Head of caudate nucleus (tissue), 42 donors: ENCODE measurements around the gene SYNPO2.
"Not testable (repeated sequence)": the region's sequence is repeated elsewhere in the genome, so short reads cannot be mapped to it uniquely, and the experiment has no call there.

ENCODE experiments used
- DNase-seq, 42 donors: peaks; one replicate each; pipeline versions ENCODE4 v3.0.0 to v3.0.0-alpha.2; 2020 to 2021; ENCODE audit warnings: mixed read lengths in 7 of 42
- intact Hi-C: fragments of 100-400 bp; cut with DNase I; formaldehyde crosslinking; loops from one replicate; pipeline ENCODE4 v1.15.0; 2022

SYNPO2 gene

DNA sequence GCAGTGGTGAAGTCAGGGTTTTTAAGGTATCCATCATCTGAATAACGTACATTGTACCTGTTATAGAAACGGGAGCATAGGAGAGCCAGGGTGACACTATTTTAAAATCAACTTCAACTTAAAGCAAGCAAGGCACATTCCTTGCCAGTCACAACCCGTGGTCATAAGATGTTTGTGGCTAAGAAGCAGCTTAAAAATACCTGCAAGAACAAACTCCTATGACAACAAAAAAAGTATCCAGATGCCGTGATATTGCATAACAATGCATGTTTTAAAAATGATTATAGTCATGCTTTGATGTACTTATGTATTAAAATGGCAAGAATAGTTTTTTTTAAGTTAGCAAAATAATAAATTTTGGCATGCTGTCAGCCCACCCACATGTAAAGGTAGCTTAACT is 16.5 kb upstream of the SYNPO2 start:
- no peak for DNase-seq
- intact Hi-C loops = no loop called here

DNA sequence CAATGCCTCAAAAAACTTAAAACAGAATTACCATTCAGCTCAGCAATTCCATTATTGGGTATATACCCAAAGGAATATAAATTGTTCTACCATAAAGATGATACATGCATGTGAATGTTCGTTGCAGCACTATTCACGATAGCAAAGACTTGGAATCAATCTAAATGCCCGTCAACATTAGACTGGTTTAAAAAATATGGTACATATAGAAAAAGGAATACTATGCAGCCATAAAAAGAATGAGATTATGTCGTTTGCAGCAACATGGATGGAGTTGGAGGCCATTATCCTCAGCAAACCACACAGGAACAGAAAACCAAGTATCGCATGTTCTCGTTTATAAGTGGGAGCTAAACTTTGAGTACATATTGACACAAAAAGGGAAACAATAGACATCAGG is 10.9 kb upstream of the SYNPO2 start:
- intact Hi-C loops = no loop called here
- DNase-seq = no peak

DNA sequence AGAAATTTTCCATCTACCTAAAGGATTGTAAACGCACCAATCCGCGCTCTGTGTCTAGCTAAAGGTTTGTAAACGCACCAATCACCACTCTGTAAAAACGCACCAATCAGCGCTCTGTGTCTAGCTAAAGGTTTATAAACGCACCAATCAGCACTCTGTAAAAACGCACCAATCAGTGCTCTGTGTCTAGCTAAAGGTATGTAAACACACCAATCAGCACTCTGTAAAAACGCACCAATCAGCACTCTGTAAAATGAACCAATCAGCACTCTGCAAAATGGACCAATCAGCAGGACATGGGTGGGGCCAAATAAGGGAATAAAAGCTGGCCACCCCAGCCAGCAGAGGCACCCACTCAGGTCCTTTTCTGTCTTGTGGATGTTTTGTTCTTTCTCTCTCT is 10.1 kb upstream of the SYNPO2 start:
- DNase-seq, intact Hi-C loops: not testable (repeated sequence)

DNA sequence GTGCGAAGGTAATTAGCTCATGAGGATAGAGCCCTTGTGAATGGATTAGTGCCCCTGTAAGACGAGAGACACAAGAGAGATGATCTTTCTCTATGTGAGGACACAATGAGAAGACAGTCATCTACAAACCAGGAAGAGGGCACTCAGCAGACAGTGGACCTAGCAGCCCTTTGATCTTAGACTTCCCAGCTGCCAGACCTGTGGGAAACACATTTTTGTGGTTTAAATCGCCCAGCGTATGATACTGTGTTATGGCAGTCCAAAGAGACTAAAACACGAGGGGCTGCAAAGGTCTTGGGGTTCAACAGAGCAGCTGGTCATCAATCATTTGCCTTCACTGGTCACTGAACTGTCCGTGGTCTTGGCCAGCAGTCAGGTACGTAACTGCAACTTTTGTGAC is 9.2 kb upstream of the SYNPO2 start:
- intact Hi-C loops = no loop called here
- no peak for DNase-seq

DNA sequence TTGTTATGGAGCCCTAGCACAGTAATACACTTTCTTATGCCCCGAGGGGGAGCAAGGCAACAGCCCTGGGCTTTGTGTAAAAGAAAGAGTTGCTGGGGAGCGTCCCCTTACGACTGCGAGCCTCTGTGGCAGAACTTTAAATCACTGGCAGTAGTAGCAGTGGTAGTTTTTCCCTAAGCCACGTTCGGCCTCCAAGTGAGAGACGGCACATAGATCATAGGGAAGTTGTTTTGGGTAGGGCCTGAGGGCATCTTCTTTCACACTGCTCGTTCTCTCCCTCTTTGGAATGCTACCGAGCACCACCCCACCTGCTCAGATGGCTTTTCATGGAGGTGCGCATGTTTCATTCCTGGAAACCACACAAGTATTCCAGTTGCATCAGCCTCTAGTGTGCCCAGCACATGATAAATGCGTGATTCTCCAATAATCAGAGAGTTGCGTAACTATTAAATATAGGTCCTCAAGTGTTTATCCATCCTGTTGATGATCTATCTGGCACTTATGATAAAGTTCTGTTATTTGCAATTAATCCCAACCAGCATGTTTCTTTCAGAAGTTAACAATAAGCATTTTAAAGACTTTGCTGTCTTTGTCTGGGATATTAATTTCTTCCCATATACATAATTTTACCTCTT is 7.0 kb upstream of the SYNPO2 start:
- DNase-seq = no peak
- intact Hi-C loops = loop anchor here (10.0 kb wide), 1 partner anchor 107 kb away; no protein-coding TSS in a partner anchor

DNA sequence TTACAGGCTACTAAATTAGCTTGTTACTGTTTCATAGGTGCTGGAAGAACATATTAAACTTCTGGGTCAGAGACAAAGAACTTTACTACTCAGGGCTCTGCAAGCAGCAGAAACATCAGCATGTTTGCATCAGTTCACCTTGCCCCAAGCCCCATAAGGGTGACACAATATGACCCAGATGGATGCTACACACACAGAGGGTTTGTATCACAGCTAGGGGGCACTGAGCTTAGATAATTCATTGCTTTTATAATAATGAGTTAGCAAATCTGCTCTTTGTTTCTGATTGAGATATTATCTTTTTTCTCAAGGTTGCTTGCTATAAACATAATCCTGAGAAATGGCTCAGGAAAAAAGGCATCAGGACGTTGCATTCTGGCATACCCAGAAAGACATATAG is 4.8 kb upstream of the SYNPO2 start:
- intact Hi-C loops = loop anchor here (10.0 kb wide), 1 partner anchor 109 kb away; no protein-coding TSS in a partner anchor
- DNase-seq = no peak

DNA sequence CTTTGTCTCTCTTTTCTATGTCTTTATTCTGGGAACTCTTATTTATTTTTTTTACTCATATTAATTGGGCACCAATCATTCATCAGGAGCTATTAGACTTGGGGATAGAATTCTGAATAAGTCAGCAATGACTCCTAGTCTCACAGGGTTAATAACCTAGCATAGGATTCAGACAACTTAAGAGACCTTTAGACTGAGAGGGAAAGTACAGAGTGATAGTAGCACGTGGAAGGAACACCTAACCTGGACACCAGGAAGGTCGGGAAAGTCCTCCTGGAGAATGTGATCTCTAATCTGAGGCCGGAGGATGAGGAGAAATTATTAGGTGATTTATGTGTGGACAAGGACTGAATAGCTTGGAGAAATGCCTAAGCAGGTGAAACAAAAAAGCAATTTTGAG is 3.9 kb upstream of the SYNPO2 start:
- intact Hi-C loops = loop anchor here (10.0 kb wide), 1 partner anchor 110 kb away; no protein-coding TSS in a partner anchor
- no peak for DNase-seq

DNA sequence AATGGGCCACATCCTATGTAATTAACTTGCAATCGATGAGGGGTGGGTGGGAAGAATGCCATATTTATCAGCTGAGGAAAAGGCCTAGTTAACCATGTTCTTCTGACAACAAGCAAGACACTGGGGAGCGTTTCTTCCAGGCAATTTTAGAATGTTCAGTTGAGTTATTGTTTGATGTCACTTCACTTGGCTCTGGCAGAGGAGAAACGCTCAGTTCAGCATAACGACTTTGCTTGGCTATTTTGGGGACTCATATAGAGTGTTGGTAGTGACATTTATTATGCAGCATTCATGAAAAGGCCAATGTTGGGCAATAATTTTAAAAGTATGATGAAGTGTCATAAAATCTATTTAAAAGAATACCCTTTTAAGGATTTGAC is 648 bp downstream of the SYNPO2 start:
- intact Hi-C loops = loop anchor here (10.0 kb wide), 1 partner anchor 115 kb away; no protein-coding TSS in a partner anchor
- DNase-seq = no peak

DNA sequence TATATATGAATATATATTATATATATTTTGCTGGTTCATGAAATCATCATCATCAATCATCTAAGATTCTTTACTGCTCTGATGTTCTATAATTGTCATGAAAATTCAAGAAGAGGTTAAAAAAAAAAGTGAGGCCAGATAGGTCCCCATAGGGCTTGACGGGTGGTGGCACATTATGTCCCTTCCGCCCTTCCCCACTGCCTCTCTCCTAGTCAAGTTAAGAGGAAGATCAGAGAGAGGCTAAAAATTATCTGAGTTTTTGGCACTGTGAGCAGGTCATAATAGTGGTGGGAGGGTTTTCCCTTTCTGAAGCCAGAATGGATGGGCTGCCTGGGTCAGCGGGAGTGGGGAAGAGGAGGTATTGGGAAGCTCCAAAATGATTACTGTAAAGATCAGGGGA is 5.4 kb downstream of the SYNPO2 start:
- intact Hi-C loops = no loop called here

DNA sequence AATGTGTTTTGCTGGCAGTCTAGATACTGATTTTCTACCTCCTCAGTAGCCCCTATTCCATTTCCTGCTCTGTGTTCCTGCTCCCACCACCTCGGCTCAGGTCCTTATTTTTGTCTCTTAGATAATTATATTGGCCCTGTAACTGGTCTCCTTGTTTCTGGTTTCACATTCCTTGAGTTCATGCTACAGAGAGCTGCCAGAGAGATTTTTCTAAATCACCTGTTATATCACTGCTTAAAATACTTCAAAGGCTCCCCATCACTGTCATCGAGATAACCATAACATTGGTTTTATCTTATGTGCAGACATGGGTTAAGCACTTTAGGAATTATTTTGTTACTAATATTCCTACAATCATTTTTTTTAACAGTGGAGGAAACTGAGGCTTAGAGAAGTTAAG is 9.6 kb downstream of the SYNPO2 start:
- DNase-seq = no peak
- intact Hi-C loops = no loop called here

More for the DNA sequence above, 5.4 kb downstream of the SYNPO2 start:
- no peak for DNase-seq

DNA sequence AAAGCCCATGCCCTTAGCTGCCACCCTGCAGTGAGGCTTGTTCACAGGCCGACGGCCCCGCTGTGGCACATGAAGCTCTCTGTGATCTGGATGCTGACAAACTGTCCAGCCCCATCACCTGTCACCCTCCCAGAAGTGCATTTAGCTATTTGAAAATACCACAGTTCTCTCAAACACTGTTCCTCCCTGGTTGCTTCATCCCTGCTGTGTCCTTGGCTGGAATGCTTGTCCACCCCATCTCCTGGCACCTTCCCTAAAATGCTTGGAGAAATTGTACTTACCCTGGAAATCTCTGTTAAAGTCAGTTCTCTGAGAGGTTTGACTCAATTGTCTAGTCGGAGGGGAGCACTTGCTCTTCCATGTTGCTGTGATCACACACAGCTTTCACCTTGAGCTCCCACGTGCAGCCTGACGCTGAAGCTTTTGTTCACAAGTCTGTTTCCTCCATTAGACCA is 10.1 kb downstream of the SYNPO2 start:
- DNase-seq = no peak
- intact Hi-C loops = no loop called here

DNA sequence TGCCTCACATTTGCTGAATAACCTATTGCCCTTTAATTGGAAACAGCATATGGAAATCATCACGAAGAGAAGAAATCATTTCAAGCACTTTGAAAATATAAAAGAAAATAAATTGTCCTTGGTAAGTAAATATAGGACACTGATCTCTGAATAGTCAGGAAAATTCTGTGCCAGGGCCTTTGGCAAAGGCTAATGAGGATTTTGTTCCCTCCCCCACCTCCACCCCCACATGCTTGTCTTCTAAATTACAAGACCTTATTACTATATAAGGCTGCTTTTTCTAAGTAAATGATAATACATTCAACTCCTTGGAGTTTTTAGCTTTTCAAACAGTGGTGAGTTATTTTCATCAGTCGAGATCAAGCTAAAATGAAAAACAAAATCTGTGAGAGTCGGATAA is 15.8 kb downstream of the SYNPO2 start:
- intact Hi-C loops = no loop called here
- DNase-seq = no peak

DNA sequence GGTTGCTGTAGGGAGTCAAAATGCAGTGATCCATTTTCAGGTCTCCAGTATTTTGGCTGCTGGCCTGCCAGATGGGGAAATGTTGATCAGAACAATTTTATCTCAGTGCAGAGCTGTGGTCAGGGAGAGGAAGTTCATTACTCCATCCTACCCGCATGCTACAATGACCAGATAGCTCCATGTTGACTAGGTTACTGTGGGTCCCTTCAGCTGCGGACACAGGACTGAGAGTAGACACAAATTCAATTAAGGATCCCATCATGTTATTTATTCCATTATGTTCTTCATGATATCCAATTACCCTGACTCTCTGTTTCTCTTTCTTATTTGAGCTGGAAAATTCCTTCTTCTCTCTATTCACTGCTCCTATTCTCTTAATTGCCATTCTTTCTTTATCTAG is 16.3 kb downstream of the SYNPO2 start:
- DNase-seq = no peak
- intact Hi-C loops = no loop called here

DNA sequence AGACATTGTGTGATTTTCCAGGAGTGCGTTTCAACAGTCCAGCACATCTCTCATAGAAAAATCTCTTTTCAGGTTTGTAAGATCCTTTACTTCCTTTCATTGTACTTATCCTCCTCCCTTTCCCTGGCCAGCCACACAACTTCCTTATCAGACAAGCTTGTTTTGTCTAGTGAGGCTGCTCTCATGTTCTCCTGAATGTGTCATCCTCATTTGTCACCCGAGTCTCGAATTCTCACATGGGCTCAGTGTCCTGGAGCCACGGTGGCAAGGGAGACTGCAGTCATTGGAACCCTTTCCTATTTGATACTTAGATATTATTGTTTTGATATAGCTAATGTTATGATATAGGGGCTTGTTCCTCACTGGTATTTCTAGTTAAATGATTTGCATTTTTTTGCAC is 16.9 kb downstream of the SYNPO2 start:
- DNase-seq = no peak
- intact Hi-C loops = no loop called here

DNA sequence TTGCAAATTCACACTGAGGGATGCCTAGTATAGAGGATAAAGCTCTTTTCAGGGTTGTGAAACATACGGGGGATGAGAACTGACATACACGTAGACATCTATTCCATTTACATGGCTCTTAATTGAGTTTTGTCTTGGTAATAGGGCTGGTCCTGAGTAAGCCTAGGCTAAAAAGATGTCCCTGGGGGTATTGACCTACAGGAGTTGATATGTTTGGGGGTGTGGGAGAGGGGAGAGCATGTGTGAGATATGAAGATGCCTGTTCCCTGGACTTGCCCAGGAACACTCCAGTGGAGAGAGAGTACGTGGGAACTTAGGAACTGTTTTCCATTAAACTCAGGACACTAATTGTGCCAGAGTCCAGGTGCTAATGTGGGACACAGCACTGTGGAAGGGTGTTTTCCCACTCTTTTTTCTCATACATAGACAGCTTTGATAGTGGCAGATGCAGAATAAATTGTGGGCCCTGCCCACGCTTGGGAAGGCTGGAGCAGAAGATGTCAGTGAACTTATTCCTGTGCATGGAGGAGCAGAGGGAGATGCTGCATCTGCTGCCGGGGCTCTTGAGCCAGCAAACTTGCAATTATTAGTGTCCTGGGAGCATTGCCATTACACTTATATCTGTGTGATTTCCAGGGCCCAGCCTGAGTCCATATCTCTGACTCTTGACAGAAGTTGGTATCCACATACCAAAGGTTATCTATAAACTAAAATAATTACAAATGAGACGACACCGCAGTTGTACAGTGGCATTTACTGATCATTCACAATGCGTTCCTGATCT is 20.7 kb downstream of the SYNPO2 start:
- intact Hi-C loops = no loop called here
- DNase-seq = no peak

DNA sequence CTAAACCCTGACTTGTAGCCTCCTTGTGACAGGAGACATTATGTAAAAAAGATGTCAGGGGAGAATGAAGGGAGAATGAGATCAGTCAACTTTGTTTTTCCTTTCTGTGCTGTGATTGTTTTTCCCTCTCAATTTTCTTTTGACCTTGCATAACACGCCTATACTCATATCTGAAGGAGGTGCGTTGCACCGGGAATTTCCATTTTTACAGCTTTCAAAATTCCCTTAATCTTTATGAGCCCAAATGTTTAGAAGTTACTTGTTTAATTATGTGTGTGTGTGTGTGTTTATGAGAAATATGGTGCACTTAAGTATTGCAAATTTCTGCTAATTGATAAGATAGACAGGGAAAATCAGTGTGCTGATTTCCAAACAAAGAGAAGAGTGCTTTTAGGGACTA is 21.6 kb downstream of the SYNPO2 start:
- intact Hi-C loops = no loop called here
- no peak for DNase-seq

DNA sequence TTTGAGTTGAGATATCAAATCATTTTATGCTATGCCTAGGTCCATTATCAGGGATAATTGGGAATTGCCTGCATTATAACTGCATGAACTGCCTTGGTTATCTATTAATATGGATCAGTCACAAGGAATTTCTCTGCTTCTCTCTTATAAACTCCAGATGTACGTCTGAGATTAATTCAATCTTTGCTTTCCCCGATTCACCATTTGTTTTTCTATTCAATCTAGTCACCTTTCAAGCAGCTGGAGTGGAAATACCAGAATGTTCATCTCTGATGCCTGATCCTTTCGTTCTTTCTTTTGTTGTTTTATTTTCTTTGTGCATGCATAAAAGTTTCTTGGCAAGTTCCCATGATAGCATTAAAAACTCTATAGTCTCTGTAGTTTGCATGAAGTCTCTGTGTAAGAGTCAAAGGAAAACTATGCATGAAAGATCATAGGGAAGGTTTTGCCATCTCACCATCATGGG is 22.6 kb downstream of the SYNPO2 start:
- DNase-seq = no peak
- intact Hi-C loops = no loop called here

DNA sequence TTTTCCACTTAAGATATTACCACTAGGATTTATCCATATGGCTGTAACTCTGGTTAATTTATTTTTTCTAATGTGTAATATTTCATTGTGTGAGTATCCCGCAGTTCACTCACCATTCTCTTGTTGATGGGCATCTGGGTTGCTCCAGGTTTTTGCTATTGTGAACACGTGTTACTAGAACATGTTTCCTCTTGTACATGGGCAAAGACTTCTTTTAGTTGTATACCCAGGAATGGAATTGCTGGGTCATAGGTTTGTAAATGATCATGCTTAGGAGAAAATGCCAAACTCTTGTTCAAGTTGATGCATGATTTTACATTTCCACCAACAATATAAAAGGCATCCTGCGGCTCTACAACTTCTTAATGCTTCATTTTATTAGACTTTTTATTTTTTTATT is 26.8 kb downstream of the SYNPO2 start:
- DNase-seq = no peak
- intact Hi-C loops = no loop called here

DNA sequence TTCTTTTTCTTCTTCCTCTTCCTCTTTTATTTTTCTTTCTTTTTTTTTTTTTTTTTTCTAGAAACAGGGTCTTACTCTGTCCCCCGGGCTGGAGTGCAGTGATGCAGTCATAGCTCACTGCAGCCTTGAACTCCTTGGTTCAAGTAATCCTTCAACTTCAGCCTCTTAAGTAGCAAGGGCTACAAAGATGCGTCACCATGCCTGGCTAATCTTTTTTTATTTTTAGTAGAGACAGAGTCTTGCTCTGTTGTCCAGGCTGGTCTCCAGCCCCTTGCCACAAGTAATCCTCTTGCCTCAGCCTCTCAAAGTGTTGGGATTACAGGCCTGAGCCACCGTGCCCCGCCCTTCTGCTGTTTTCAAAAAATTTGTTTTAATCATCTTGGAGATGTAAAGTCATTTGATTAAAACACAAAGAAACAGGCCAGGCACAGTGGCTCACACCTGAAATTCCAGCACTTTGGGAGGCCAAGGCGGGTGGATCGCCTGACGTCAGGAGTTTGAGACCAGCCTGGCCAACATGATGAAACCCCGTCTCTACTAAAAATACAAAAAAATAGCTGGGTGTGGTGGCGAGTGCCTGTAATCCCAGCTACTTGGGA is 28.1 kb downstream of the SYNPO2 start:
- DNase-seq = no peak
- intact Hi-C loops = no loop called here

DNA sequence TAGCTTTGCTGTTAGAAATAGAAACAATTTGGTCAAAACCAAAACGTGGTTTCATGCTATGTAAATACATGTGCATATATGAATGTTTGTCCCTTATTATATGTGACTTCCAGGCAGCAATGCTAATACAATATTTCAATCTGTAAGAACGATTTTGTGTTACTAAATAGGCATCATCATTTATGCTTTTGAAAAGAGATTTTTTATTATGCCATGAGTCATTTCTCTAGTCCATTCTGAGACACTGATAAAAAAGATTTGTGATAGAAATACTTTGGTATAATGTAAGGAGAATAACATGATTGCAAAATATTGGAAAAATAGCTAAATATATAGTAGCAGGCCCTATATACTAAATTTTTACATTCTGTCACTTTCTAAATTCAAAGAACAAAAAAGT is 28.9 kb downstream of the SYNPO2 start:
- no peak for DNase-seq
- intact Hi-C loops = no loop called here
